HepG2 (cell line): ENCODE data around the gene IQCE. TPM values are rescaled to one million over a fixed set of nuclear protein-coding genes. Genes with fewer than 3 reads are reported as not detected.

Experiments used
- ATAC-seq: fragments of 200-7000 bp; cut with Tn5 transposase; 3 replicates; pipeline ENCODE4 v1.9.1; 2020; ENCODE audit warnings: mild to moderate bottlenecking, moderate library complexity
- BruUV-seq: library from RNA; stranded (reverse); fragments of 400-500 nt; replicated peaks from 2 replicates; lab custom pipeline; 2021; lab: Mats Ljungman, UMichigan
- CTCF ChIA-PET: fragments of 300-600 bp; formaldehyde crosslinking; extraction: SDS; loops from one replicate; lab custom pipeline; 2021; ENCODE audit warnings: low total read pairs, inconsistent platforms, low intra/inter-chr PET ratio; lab: Yijun Ruan, JAX
- POLR2A ChIA-PET: fragments of 350-600 bp; sonication (Branson Sonifier 250); formaldehyde crosslinking; loops from one replicate; lab custom pipeline; 2020; ENCODE audit warnings: antibody characterized with exemption, inconsistent platforms; lab: Yijun Ruan, JAX
- DNase-seq: peaks from one replicate; pipeline ENCODE4 v3.0.0-alpha.2; 2015; ENCODE audit warnings: low spot score
- FAIRE-seq: peaks from 3 replicates; lab custom pipeline; 2011; peaks lifted over from hg19 to GRCh38; lab: Jason Lieb, UNC
- H2AFZ ChIP-seq: one replicate; pipeline ENCODE4 v1.6.1; 2011; ENCODE audit warnings: low read length, inconsistent platforms
- H3K27ac ChIP-seq: fragments of 300-600 bp; 3 replicates; pipeline ENCODE4 v1.8.0; 2011; ENCODE audit warnings: mixed run types, mild to moderate bottlenecking, mixed read lengths, low read length, inconsistent platforms; ENCODE audit not compliant: insufficient read depth; ENCODE audit errors: extremely low read length
- H3K27me3 ChIP-seq, 2 experiments: fragments of 200-600 bp in 1 of 2; 2 replicates in 1 of 2; 3 replicates in 1 of 2; pipeline versions ENCODE4 v1.6.0 to v1.8.0; 2011; ENCODE audit warnings: low read length in 2 of 2, mild to moderate bottlenecking in 2 of 2, moderate library complexity in 2 of 2, inconsistent platforms in 1 of 2; ENCODE audit not compliant: insufficient read depth in 2 of 2, control insufficient read depth in 1 of 2
- H3K36me3 ChIP-seq, 2 experiments: fragments of 200-600 bp in 1 of 2; replicated peaks in 1 of 2; 2 replicates in 1 of 2; 3 replicates in 1 of 2; pipeline versions ENCODE4 v1.5.1 to v1.8.0; 2011; ENCODE audit warnings: low read length in 2 of 2, inconsistent platforms in 1 of 2; ENCODE audit not compliant: insufficient read depth in 2 of 2, control insufficient read depth in 1 of 2
- H3K4me1 ChIP-seq: 2 replicates; pipeline ENCODE4 v1.5.1; 2012; ENCODE audit warnings: low read length, inconsistent platforms; ENCODE audit not compliant: insufficient read depth
- H3K4me2 ChIP-seq: 2 replicates; pipeline ENCODE4 v1.6.0; 2011; ENCODE audit warnings: low read depth, low read length, inconsistent platforms
- H3K4me3 ChIP-seq, 3 experiments: fragments of 200-600 bp in 1 of 3; sonication (generic), shearing (Covaris generic) in 1 of 3; replicated peaks in 1 of 3; 2 replicates each; pipeline ENCODE4 v1.5.1; 2011 to 2016; ENCODE audit warnings: low read length in 3 of 3, inconsistent platforms in 2 of 3, low read depth in 2 of 3, mild to moderate bottlenecking in 2 of 3, control low read depth in 1 of 3, mixed read lengths in 1 of 3; ENCODE audit not compliant: insufficient read depth in 1 of 3
- H3K79me2 ChIP-seq: one replicate; pipeline ENCODE4 v1.6.1; 2011; ENCODE audit warnings: low read length, inconsistent platforms; ENCODE audit not compliant: insufficient read depth
- H3K9ac ChIP-seq: 2 replicates; pipeline ENCODE4 v1.6.0; 2011; ENCODE audit warnings: mild to moderate bottlenecking, low read depth, low read length, inconsistent platforms; ENCODE audit not compliant: insufficient read depth
- H3K9me3 ChIP-seq: 2 replicates; pipeline ENCODE4 v1.5.1; 2012; ENCODE audit warnings: mild to moderate bottlenecking, low read length
- H4K20me1 ChIP-seq: 2 replicates; pipeline ENCODE4 v1.6.0; 2011; ENCODE audit warnings: inconsistent platforms, mild to moderate bottlenecking, low read length, moderate library complexity; ENCODE audit not compliant: insufficient read depth
- ARID4A ChIP-seq: sonication (generic); formaldehyde crosslinking; IDR thresholded peaks from 2 replicates; pipeline ENCODE4 v1.5.0; 2020; ENCODE audit warnings: mild to moderate bottlenecking, missing genetic modification reagents, borderline replicate concordance
- IRX3 ChIP-seq: sonication (generic); formaldehyde crosslinking; IDR thresholded peaks from 2 replicates; pipeline ENCODE4 v1.8.1; 2023; ENCODE audit warnings: mild to moderate bottlenecking, low read depth, missing genetic modification reagents, borderline replicate concordance
- MBD4 ChIP-seq: IDR thresholded peaks from 2 replicates; pipeline ENCODE4 v1.6.1; 2012; ENCODE audit warnings: low read length, inconsistent platforms, borderline replicate concordance
- ZFP91 ChIP-seq: sonication (generic); formaldehyde crosslinking; IDR thresholded peaks from 2 replicates; pipeline ENCODE4 v1.9.0; 2022; ENCODE audit warnings: missing genetic modification reagents, mild to moderate bottlenecking, borderline replicate concordance
- ZNF224 ChIP-seq: sonication (generic); formaldehyde crosslinking; IDR thresholded peaks from 2 replicates; pipeline ENCODE4 v1.5.0; 2020; ENCODE audit warnings: mild to moderate bottlenecking, missing genetic modification reagents
- ZNF629 ChIP-seq: sonication (generic); formaldehyde crosslinking; conservative IDR thresholded peaks from 2 replicates; pipeline ENCODE4 v1.5.0; 2020; ENCODE audit warnings: missing genetic modification reagents
- WGBS: methylation state at CpG from one replicate; pipeline ENCODE4 v1.1.6; 2017; ENCODE audit warnings: low lambda C conversion rate; 5-methylcytosine and 5-hydroxymethylcytosine counted together
- in situ Hi-C: cut with HindIII; loops from 2 replicates; pipeline ENCODE4 v1.10.0; 2017; ENCODE audit warnings: low pct_unique_long_range_greater_than_20kb; ENCODE audit not compliant: extremely low pct_ligation_motif_present
- intact Hi-C: fragments of 100-400 bp; cut with micrococcal nuclease; formaldehyde crosslinking; loops from one replicate; pipeline ENCODE4 v1.10.0; 2022; ENCODE audit not compliant: unreplicated experiment
- polyA plus RNA-seq, 8 experiments: library from polyadenylated mRNA; depleted of rRNA in 3 of 8; stranded (reverse) in 7 of 8; unstranded in 1 of 8; fragments of >200 nt; fragmentation: Illumina TruSeq in 4 of 8; extraction: Trizol in 4 of 8; gene quantifications; 2 replicates each; pipeline versions ENCODE4 v1.2.1 to v1.2.3, GENCODE V29; 2011 to 2016; ENCODE audit warnings: low read depth in 4 of 8, missing spikeins in 1 of 8, mixed read lengths in 1 of 8; ENCODE audit not compliant: insufficient read depth in 1 of 8
- total RNA-seq, 5 experiments: library from RNA; depleted of rRNA; stranded (reverse); fragments of >200 nt; fragmentation: Illumina TruSeq; extraction: Trizol; gene quantifications; 2 replicates each; pipeline ENCODE4 v1.2.3, GENCODE V29; 2016; ENCODE audit warnings: low read depth in 1 of 5
- TF ChIP-seq, protein P1 (sequence below): sonication (generic); formaldehyde crosslinking; IDR thresholded peaks from 2 replicates; pipeline ENCODE4 v1.5.0; 2020; ENCODE audit warnings: missing genetic modification reagents, mild to moderate bottlenecking, borderline replicate concordance
- TF ChIP-seq, protein P2 (sequence below): sonication (generic); formaldehyde crosslinking; conservative IDR thresholded peaks from 2 replicates; pipeline ENCODE4 v1.4.0; 2020; ENCODE audit warnings: mild to moderate bottlenecking, missing genetic modification reagents, moderate library complexity
- TF ChIP-seq, protein P3 (sequence below): sonication (generic); formaldehyde crosslinking; conservative IDR thresholded peaks from 2 replicates; pipeline ENCODE4 v1.4.0; 2020; ENCODE audit warnings: missing genetic modification reagents

The IQCE gene
- total and polyA plus RNA-seq, 2 of the 13 experiments (the other 11 are each of a cell fraction or from before 2014, with no cell fraction given), result 1.5 to 2.5 TPM

DNA sequence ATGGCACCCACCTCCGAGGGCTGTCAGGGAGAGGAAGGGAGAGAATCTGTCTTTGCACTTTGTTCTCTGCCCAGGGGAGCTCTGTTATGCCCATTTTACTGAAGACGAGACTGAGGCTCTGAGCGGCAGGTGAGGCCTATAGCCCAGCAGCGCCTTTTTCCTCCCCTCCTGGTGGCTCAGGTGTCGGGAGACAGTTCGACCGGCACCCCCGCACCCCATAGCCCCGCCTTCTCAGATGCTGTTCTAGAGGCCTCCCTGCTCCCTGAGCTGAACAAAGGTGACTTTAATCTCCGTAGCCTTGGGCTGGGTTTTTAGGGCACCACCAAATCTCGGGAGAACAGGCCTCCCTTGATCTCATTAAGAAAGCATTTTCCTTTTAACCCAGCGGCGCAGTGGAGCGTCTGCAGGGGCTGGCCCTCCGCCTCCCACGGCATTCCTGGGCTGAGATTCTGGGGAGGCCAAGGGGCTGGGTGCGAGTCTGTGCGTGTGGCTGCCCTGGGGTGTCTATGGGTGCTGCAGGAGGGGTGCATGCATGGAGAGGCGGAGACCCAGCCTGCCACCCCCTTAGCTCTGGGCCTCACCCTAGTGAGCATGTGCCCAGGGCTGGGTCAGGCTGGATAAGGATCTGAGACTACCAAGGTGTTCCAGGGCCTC lies 35.9 kb upstream of the IQCE start:
- Histone ChIP-seq H4K20me1 (no peaks in the 10 kb centered on the region), H3K36me3 (no peaks in the 10 kb centered on the region), H3K4me3 (peak overlapping the region in 2 of 3 experiments; percentile 39 to 66; a peak in 4 of 6 replicates), H3K27me3 (peaks cover 1 to 46% of the 10 kb centered on the region in 2 experiments), H3K4me1 (peaks cover 62% of the 10 kb centered on the region), H2AFZ (no peak overlapping the region), H3K4me2 (peak overlapping the region; percentile 56), H3K79me2 (no peaks in the 10 kb centered on the region), H3K27ac (no peak overlapping the region), H3K9ac (peak overlapping the region; percentile 11; the same call in 1 of the 2 replicates), H3K9me3 (no peaks in the 10 kb centered on the region)
- CTCF ChIA-PET, result no interaction called here
- intact Hi-C loops, result loop anchor here (5.0 kb wide), 1 partner anchor 46 kb away; the partner anchor contains the start of gene GRIFIN
- FAIRE-seq (no peak), ATAC-seq (no peak), DNase-seq (peak; percentile 71)
- in situ Hi-C loops, result no loop called here
- POLR2A ChIA-PET, result no interaction called here
- 2% methylated on average over 10 of the region's 19 CpGs for WGBS
- no TSS peak for BruUV-seq
- TF ChIP-seq, protein P1, sequence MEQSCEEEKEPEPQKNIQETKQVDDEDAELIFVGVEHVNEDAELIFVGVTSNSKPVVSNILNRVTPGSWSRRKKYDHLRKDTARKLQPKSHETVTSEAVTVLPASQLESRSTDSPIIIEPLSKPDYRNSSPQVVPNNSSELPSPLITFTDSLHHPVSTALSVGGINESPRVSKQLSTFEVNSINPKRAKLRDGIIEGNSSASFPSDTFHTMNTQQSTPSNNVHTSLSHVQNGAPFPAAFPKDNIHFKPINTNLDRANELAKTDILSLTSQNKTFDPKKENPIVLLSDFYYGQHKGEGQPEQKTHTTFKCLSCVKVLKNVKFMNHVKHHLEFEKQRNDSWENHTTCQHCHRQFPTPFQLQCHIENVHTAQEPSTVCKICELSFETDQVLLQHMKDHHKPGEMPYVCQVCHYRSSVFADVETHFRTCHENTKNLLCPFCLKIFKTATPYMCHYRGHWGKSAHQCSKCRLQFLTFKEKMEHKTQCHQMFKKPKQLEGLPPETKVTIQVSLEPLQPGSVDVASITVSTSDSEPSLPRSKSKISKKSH, result 0 out of 2 replicates have a peak, but pooled peaks have one; percentile 26
- TF ChIP-seq ARID4A (CRISPR knock-in tag) (0 out of 2 replicates have a peak, but pooled peaks have one; percentile 23), ZNF224 (CRISPR knock-in tag) (no peak), ZNF629 (peak; percentile 97), MBD4 (no peak), IRX3 (CRISPR knock-in tag) (no peak), ZFP91 (peak; percentile 21; the same call in 1 of the 2 replicates)
- TF ChIP-seq, protein P2, sequence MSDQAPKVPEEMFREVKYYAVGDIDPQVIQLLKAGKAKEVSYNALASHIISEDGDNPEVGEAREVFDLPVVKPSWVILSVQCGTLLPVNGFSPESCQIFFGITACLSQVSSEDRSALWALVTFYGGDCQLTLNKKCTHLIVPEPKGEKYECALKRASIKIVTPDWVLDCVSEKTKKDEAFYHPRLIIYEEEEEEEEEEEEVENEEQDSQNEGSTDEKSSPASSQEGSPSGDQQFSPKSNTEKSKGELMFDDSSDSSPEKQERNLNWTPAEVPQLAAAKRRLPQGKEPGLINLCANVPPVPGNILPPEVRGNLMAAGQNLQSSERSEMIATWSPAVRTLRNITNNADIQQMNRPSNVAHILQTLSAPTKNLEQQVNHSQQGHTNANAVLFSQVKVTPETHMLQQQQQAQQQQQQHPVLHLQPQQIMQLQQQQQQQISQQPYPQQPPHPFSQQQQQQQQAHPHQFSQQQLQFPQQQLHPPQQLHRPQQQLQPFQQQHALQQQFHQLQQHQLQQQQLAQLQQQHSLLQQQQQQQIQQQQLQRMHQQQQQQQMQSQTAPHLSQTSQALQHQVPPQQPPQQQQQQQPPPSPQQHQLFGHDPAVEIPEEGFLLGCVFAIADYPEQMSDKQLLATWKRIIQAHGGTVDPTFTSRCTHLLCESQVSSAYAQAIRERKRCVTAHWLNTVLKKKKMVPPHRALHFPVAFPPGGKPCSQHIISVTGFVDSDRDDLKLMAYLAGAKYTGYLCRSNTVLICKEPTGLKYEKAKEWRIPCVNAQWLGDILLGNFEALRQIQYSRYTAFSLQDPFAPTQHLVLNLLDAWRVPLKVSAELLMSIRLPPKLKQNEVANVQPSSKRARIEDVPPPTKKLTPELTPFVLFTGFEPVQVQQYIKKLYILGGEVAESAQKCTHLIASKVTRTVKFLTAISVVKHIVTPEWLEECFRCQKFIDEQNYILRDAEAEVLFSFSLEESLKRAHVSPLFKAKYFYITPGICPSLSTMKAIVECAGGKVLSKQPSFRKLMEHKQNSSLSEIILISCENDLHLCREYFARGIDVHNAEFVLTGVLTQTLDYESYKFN (CRISPR knock-in tag), result no peak
- TF ChIP-seq, protein P3, sequence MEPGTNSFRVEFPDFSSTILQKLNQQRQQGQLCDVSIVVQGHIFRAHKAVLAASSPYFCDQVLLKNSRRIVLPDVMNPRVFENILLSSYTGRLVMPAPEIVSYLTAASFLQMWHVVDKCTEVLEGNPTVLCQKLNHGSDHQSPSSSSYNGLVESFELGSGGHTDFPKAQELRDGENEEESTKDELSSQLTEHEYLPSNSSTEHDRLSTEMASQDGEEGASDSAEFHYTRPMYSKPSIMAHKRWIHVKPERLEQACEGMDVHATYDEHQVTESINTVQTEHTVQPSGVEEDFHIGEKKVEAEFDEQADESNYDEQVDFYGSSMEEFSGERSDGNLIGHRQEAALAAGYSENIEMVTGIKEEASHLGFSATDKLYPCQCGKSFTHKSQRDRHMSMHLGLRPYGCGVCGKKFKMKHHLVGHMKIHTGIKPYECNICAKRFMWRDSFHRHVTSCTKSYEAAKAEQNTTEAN (CRISPR knock-in tag), result no peak
